ENCODE measurements around the gene NTM. TPM values are rescaled to one million over a fixed set of nuclear protein-coding genes. Genes with fewer than 3 reads are reported as not detected.

The NTM gene
- total RNA-seq, 1 experiment from 2014 or later, result 9.9 TPM

DNA sequence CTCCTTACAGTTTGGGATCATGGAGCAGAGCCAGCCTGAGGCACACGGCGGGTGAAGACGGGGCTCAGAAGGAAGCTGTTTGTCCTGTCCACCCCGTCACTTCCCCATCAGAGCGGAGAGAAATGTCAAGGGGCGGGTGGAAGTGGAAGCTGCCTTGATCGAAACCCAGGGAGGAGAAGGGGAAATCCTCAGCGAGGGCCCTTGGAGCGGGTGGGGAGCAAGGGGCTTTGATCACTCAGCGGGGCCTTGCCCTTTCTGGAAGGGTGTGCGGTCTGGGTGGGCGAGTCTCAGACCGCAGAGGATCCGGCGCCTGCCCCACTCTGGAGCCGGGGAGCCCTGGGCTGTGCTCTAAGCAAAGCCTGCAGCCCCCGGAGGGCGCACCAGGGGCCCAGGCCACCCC is 320.4 kb downstream of the NTM start:
- H3K27ac Mint-ChIP-seq, result no peak overlapping the region
- no peak overlapping the region for H3K56ac ChIP-seq (ENCODE audit: insufficient read length, low read depth, low read length)
- no peak overlapping the region for H3K4ac ChIP-seq (ENCODE audit: low read depth, low read length)
- H2BK20ac ChIP-seq (ENCODE audit: low read depth, low read length, poor library complexity, severe bottlenecking), result no peak overlapping the region
- H2BK12ac ChIP-seq (ENCODE audit: insufficient read length, low read depth, low read length), result no peak overlapping the region
- H3T11ph ChIP-seq (ENCODE audit: low read length), result no peak overlapping the region
- no peak overlapping the region for H3K18ac ChIP-seq (ENCODE audit: insufficient read length, low read depth, low read length)
- H2AK5ac ChIP-seq (ENCODE audit: insufficient read length, low read length), result no peak overlapping the region
- H4K91ac ChIP-seq (ENCODE audit: insufficient read length, low read depth, low read length), result no peak overlapping the region
- no peaks in the 10 kb centered on the region for H3K79me2 ChIP-seq (ENCODE audit: insufficient read depth, low read length)
- no peaks in the 10 kb centered on the region for H4K20me1 ChIP-seq (ENCODE audit: control insufficient read depth, insufficient read depth, insufficient read length)
- peaks cover 6% of the 10 kb centered on the region for H3K23me2 ChIP-seq (ENCODE audit: insufficient read length, low read depth, low read length, poor library complexity, severe bottlenecking)
- H2AFZ ChIP-seq (ENCODE audit: low read length), result no peak overlapping the region
- H3K27ac ChIP-seq (ENCODE audit: insufficient read length, low read depth, low read length), result no peak overlapping the region
- no peak overlapping the region for H4K8ac ChIP-seq (replicated peaks; ENCODE audit: insufficient read length, low read depth, low read length)
- no peaks in the 10 kb centered on the region for H3K79me1 ChIP-seq (ENCODE audit: insufficient read depth, low read depth, low read length, poor library complexity, severe bottlenecking)
- H3K4me3 Mint-ChIP-seq, result no peak overlapping the region
- peaks cover 6% of the 10 kb centered on the region; the same call in 1 of the 2 replicates for H3K27me3 ChIP-seq (ENCODE audit: insufficient read depth, low read length)
- no peak for DNase-seq
- H2BK5ac ChIP-seq (ENCODE audit: insufficient read length, low read length), result no peak overlapping the region
- H3K27me3 Mint-ChIP-seq (ENCODE audit: low read depth), result peaks cover 69% of the 10 kb centered on the region
- H3K4me1 ChIP-seq (ENCODE audit: insufficient read depth, low read length), result peaks cover 6% of the 10 kb centered on the region; the same call in 1 of the 2 replicates
- H3K23ac ChIP-seq (ENCODE audit: insufficient read length, low read depth, low read length), result no peak overlapping the region
- H3K9ac ChIP-seq (ENCODE audit: extremely low read depth, insufficient read length, low read length), result no peak overlapping the region
- WGBS (ENCODE audit: extremely low coverage, insufficient read length, low lambda C conversion rate), result no CpG with 5 or more reads among the region's 18 CpGs
- no peak overlapping the region for H2BK120ac ChIP-seq (ENCODE audit: low read depth, low read length, poor library complexity, severe bottlenecking)
- TF ChIP-seq, protein P1, sequence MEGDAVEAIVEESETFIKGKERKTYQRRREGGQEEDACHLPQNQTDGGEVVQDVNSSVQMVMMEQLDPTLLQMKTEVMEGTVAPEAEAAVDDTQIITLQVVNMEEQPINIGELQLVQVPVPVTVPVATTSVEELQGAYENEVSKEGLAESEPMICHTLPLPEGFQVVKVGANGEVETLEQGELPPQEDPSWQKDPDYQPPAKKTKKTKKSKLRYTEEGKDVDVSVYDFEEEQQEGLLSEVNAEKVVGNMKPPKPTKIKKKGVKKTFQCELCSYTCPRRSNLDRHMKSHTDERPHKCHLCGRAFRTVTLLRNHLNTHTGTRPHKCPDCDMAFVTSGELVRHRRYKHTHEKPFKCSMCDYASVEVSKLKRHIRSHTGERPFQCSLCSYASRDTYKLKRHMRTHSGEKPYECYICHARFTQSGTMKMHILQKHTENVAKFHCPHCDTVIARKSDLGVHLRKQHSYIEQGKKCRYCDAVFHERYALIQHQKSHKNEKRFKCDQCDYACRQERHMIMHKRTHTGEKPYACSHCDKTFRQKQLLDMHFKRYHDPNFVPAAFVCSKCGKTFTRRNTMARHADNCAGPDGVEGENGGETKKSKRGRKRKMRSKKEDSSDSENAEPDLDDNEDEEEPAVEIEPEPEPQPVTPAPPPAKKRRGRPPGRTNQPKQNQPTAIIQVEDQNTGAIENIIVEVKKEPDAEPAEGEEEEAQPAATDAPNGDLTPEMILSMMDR (conservative IDR thresholded peaks at IDR 0.05), result no peak
- H2BK15ac ChIP-seq (ENCODE audit: low read depth, low read length), result no peak overlapping the region
- H3K4me1 Mint-ChIP-seq, result peaks cover 8 to 15% of the 10 kb centered on the region in 2 experiments
- no peak overlapping the region for H4K5ac ChIP-seq (ENCODE audit: insufficient read length, low read depth, low read length)
- H3K9me3 ChIP-seq (ENCODE audit: control insufficient read depth, low read depth, low read length), result no peaks in the 10 kb centered on the region
- H3K36me3 Mint-ChIP-seq (ENCODE audit: insufficient read depth in 1 of 3, low read depth in 3 of 3), result no peaks in the 10 kb centered on the region
- H3K4me2 ChIP-seq (ENCODE audit: insufficient read depth, insufficient read length, low read length), result no peak overlapping the region
- H3K14ac ChIP-seq (ENCODE audit: insufficient read depth, low read length), result no peak overlapping the region
- no peaks in the 10 kb centered on the region for H3K9me3 Mint-ChIP-seq
